Gastrocnemius medialis (tissue), 4 donors: ENCODE results near the gene SLC4A1AP. TPM values are rescaled to one million over a fixed set of nuclear protein-coding genes. Genes with fewer than 3 reads are reported as not detected.

Source experiments
- ATAC-seq, 2 donors: fragments of 150-250 bp; one replicate each; pipeline ENCODE4 v1.9.1; 2016
- DNase-seq, 2 donors: peaks; one replicate each; pipeline ENCODE4 v3.0.0-alpha.2; 2019
- H3K27ac ChIP-seq, 4 donors: fragments of 200-600 bp; sonication (generic); 1 replicate in 1 of 4; 2 replicates in 3 of 4; pipeline ENCODE4 v1.5.1; 2016 to 2018; ENCODE audit warnings: mild to moderate bottlenecking in 2 of 4, moderate library complexity in 1 of 4
- H3K27me3 ChIP-seq, 3 donors: fragments of 200-600 bp; sonication (generic) in 2 of 3; 1 replicate in 1 of 3; 2 replicates in 2 of 3; pipeline versions ENCODE4 v1.5.1 to v1.6.0; 2016 to 2019; ENCODE audit warnings: mild to moderate bottlenecking in 1 of 3, moderate library complexity in 1 of 3
- H3K36me3 ChIP-seq, 2 donors: fragments of 200-600 bp; sonication (generic) in 1 of 2; one replicate each; pipeline ENCODE4 v1.5.1; 2017 to 2018
- H3K4me1 ChIP-seq, 2 donors: fragments of 200-600 bp; sonication (generic) in 1 of 2; one replicate each; pipeline ENCODE4 v1.5.1; 2016 to 2017; ENCODE audit warnings: mild to moderate bottlenecking in 2 of 2
- H3K4me3 ChIP-seq, 4 donors: fragments of 200-600 bp; sonication (generic) in 3 of 4; 1 replicate in 1 of 4; 2 replicates in 3 of 4; pipeline ENCODE4 v1.5.1; 2016 to 2019; ENCODE audit warnings: mild to moderate bottlenecking in 2 of 4
- H3K9me3 ChIP-seq, 3 donors: fragments of 200-600 bp; sonication (generic) in 2 of 3; 1 replicate in 1 of 3; 2 replicates in 2 of 3; pipeline ENCODE4 v1.5.1; 2016 to 2019
- CTCF ChIP-seq, 5 experiments: fragments of 450-650 bp in 3 of 5; fragments of 200-600 bp in 2 of 5; sonication (generic) in 2 of 5; IDR thresholded peaks in 4 of 5; conservative IDR thresholded peaks in 1 of 5; 1 replicate in 4 of 5; 2 replicates in 1 of 5; pipeline ENCODE4 v1.5.1; 2016 to 2019; ENCODE audit warnings: antibody characterized with exemption in 5 of 5, mild to moderate bottlenecking in 3 of 5, moderate library complexity in 3 of 5
- POLR2A ChIP-seq, 2 donors: fragments of 450-650 bp; IDR thresholded peaks; one replicate each; pipeline ENCODE4 v1.6.1; 2017; ENCODE audit warnings: antibody characterized with exemption in 2 of 2, mild to moderate bottlenecking in 2 of 2, moderate library complexity in 2 of 2
- in situ Hi-C, 4 donors: fragments of 200-750 bp; cut with MboI; loops; one replicate each; pipeline versions ENCODE4 v1.15.0 to v1.8.0; 2017; ENCODE audit warnings: low sequenced_read_pairs in 4 of 4
- intact Hi-C: fragments of 100-400 bp; cut with DNase I; formaldehyde crosslinking; loops from one replicate; pipeline ENCODE4 v1.15.1; 2023; ENCODE audit warnings: low total_unique reads
- total RNA-seq, 4 donors: library from RNA; depleted of rRNA; stranded (reverse); fragments of >200 nt; gene quantifications; one replicate each; pipeline versions ENCODE4 v1.1.0 to v1.2.3, GENCODE V29; 2016

The SLC4A1AP gene
- total RNA-seq, 4 donors from 2014 or later: 32.1 to 44.2 (median 34.6) TPM

GRCh38 chr2:27730261-27730662 is 66.6 kb downstream of the SLC4A1AP start:
- DNase-seq: no peak
- H3K4me3 ChIP-seq: no peak overlapping the region
- in situ Hi-C loops: no loop called here
- H3K9me3 ChIP-seq: no peaks in the 10 kb centered on the region
- no peaks in the 10 kb centered on the region for H3K27me3 ChIP-seq
- peak overlapping the region; percentile 17 to 65 (median 54) for H3K27ac ChIP-seq
- H3K4me1 ChIP-seq: peaks cover 3 to 20% of the 10 kb centered on the region in 2 donors
- TF ChIP-seq CTCF (IDR thresholded peaks at IDR 0.05 in 4 of 5, conservative IDR thresholded peaks at IDR 0.05 in 1 of 5) (no peak), POLR2A (IDR thresholded peaks at IDR 0.05) (no peak)
- intact Hi-C loops: no loop called here
- peak; percentile 52 to 69 for ATAC-seq
- no peaks in the 10 kb centered on the region for H3K36me3 ChIP-seq

GRCh38 chr2:27730980-27731691 is 67.4 kb downstream of the SLC4A1AP start:
- H3K27ac ChIP-seq: peak overlapping the region in 3 of 4 donors; percentile 47 to 65 (median 61)

GRCh38 chr2:27734305-27734704 is 70.6 kb downstream of the SLC4A1AP start:
- no peak for ATAC-seq

More at GRCh38 chr2:27730980-27731691, 67.4 kb downstream of the SLC4A1AP start:
- H3K9me3 ChIP-seq: no peaks in the 10 kb centered on the region
- no peaks in the 10 kb centered on the region for H3K36me3 ChIP-seq
- H3K4me1 ChIP-seq: peaks cover 12 to 21% of the 10 kb centered on the region in 2 donors
- intact Hi-C loops (no loop called here), in situ Hi-C loops (no loop called here)
- ATAC-seq (no peak), DNase-seq (no peak)
- no peak for TF ChIP-seq CTCF (IDR thresholded peaks at IDR 0.05 in 4 of 5, conservative IDR thresholded peaks at IDR 0.05 in 1 of 5)
- no peaks in the 10 kb centered on the region for H3K27me3 ChIP-seq
- no peak overlapping the region for H3K4me3 ChIP-seq

GRCh38 chr2:27735263-27735904 is 71.7 kb downstream of the SLC4A1AP start:
- Histone ChIP-seq H3K4me3 (peak overlapping the region; percentile 51 to 65 (median 59)), H3K27me3 (no peaks in the 10 kb centered on the region), H3K36me3 (no peaks in the 10 kb centered on the region), H3K27ac (peak overlapping the region; percentile 35 to 74 (median 72)), H3K9me3 (no peaks in the 10 kb centered on the region), H3K4me1 (peaks cover 13 to 15% of the 10 kb centered on the region in 2 donors)
- ATAC-seq (peak; percentile 59 to 66), DNase-seq (peak; percentile 23 to 42)
- in situ Hi-C loops: no loop called here
- intact Hi-C loops: no loop called here
- TF ChIP-seq CTCF (IDR thresholded peaks at IDR 0.05 in 4 of 5, conservative IDR thresholded peaks at IDR 0.05 in 1 of 5) (no peak), POLR2A (IDR thresholded peaks at IDR 0.05) (peak in 1 of 2 donors; percentile 34)

More at GRCh38 chr2:27734305-27734704, 70.6 kb downstream of the SLC4A1AP start:
- H3K4me1 ChIP-seq: peaks cover 13 to 22% of the 10 kb centered on the region in 2 donors
- H3K36me3 ChIP-seq: no peaks in the 10 kb centered on the region
- TF ChIP-seq POLR2A (IDR thresholded peaks at IDR 0.05) (no peak), CTCF (IDR thresholded peaks at IDR 0.05 in 4 of 5, conservative IDR thresholded peaks at IDR 0.05 in 1 of 5) (no peak)
- no peaks in the 10 kb centered on the region for H3K27me3 ChIP-seq
- no peaks in the 10 kb centered on the region for H3K9me3 ChIP-seq
- in situ Hi-C loops (no loop called here), intact Hi-C loops (no loop called here)
- DNase-seq: no peak
- no peak overlapping the region for H3K4me3 ChIP-seq
- no peak overlapping the region for H3K27ac ChIP-seq
